COLO829 (cell line): ENCODE data around the gene MUC13.

Source experiments
- DNase-seq: peaks from one replicate; pipeline ENCODE4 v3.0.0; 2012; ENCODE audit warnings: low spot score

The MUC13 gene

DNA sequence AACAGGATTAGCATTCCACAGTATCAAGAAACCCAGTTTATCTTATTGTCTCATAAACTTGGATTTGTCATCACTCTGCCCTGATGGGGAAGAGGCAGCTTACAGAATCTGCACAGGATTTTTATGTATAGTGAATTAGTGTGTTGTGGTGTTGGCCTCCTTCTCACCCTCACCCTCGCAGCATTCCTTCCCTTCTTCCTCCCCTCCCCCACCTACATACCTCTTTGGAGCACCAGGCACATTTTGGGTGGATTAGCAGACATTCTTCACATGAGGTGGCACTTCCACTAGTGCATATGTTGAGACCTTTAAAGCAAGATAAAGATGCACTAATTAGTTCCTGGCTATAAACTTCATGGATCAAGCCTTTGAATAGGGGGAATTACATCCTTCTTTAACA lies 61.3 kb downstream of the MUC13 start:
- no peak for DNase-seq

DNA sequence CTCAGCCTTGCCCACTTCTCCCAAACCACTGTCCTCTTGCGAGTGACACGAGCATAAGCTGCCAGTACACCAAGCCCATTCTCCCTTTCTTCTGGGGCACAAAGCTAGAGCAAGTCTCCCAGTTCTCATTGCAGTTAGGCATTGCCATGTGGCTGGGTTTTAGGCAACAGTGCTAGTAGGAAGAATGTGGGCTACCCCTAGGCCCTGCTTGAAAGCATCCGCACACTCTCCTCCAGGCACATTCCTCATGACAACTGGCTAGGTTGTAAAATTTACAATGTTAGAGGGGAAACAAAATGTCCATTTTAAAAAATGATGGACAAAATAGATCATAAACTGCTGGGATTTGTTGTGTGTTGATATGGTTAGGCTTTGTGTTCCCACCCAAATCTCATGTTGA lies 67.0 kb downstream of the MUC13 start:
- DNase-seq = no peak

DNA sequence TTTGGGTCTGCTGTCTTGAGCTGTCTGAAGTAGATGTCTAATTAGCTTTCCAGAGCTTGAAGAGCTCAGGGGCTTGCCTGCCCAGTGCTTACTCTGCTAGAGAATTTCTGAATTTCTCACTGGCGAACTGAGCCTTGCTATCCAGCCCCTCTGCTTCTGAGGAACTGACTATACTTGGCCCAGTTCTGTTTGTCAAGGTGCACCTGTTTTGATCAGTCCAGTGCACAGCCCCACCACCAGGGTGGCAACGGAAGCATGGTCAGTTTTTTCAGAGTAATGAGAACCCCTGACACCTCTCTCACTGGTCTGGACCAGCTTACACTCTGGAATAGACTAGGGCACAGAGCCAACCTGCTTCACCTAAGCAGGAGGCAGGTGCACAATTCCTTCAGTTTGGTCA lies 72.5 kb downstream of the MUC13 start:
- no peak for DNase-seq

DNA sequence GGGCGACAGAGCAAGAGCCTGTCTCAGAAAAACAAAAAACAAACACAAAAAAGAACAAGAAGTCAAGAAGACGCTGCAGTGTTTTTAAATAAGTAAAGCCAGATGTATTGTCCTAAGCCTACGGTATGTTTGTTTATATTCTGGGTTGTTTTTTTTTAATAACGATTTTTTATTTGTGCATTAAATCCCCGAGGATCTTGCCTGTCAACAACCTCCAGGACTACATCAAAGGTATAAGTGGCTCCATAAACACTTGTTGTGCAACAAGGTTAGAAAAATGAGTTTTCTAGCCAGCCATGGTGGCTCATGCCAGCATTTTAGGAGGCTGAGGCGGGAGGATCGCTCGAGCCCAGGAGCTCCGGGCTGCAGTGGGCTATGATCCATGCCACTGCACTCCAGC lies 73.5 kb downstream of the MUC13 start:
- DNase-seq = no peak

DNA sequence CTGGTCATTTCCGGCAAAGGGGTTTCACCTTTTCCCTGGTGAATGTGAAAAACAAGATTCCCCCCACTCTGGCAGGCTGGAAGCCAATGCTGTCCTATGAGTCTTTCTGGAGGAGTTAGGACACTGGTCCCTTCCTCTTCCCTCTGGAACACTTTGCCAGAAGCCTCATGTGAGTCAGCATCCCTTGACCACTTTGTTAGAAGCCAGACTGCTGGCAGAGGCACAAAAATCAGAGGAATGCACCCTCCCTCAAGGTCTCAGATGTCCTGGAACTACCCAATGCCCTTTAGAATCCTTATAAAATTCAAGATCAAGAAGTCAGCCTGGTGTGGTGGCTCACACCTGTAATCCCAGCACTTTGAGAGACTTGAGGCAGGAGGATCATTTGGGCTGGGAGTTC lies 74.0 kb downstream of the MUC13 start:
- DNase-seq = peak; percentile 85

DNA sequence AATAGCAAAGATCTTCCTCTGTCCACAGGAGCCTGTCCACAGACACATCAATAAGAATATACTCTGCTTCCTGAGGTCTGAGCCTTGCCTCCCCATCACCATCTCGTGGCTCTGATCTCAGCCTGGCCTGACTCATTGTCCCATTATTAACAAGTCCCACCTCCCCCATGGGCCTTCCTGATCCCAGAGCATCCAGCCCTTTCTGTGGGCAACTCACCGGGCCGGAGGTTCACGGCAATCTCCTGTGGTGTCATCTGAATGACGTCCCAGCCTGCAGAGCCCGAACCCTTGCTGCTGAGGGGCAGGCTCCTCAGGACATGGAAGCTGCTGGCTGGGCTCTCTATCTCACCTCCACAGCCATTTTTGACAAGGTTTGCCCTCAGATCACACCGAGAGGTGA lies 75.5 kb downstream of the MUC13 start:
- DNase-seq = no peak

DNA sequence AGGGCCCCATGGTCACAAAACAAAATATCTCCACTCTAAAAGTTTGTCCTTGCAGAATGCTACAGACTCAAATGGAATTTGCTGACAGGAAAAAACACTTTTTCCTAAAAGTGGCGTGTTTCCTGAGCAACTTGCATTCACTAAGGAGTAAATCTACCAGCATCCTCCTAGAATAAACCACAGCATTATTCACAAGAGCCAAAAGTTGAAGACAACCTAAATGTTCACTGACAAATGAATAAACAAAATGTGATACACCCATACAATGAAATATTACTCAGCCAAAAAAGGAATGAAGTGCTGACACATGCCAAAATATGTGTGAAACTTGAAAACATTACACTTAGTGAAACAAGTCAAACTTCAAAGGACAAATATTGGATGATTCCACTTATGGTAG lies 76.3 kb downstream of the MUC13 start:
- DNase-seq = no peak

DNA sequence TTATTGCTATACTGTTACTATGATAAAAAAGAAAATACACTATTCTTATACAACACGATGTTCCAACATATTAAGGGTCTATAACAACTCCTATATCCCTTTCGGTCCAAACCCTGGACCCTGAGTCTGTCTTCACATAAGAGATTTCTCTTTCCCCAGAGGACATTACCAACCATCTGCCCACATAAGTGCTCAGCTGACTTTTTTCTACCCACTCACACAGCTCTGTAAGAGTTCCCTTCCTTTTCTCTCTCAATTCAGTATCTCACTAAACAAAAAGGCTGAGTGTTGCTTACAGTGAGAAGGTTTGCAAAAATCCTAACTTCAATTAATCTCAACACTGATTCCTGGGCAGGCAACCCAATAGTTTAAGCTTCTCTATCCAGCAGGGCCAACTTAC lies 77.9 kb downstream of the MUC13 start:
- peak; percentile 51 for DNase-seq
